GM12873 (cell line): Measurements from ENCODE around the gene EME2.
A peak's percentile ranks its signal among the peaks of the same experiment; 100 is the strongest.

Experiments used
- TF ChIP-seq, protein P1 (sequence below): IDR thresholded peaks from 2 replicates; pipeline ENCODE4 v1.5.1; 2012; ENCODE audit warnings: low read depth, mild to moderate bottlenecking, moderate library complexity, low read length, control low read depth; ENCODE audit not compliant: insufficient read depth; ENCODE audit errors: missing control alignments

The EME2 gene

DNA sequence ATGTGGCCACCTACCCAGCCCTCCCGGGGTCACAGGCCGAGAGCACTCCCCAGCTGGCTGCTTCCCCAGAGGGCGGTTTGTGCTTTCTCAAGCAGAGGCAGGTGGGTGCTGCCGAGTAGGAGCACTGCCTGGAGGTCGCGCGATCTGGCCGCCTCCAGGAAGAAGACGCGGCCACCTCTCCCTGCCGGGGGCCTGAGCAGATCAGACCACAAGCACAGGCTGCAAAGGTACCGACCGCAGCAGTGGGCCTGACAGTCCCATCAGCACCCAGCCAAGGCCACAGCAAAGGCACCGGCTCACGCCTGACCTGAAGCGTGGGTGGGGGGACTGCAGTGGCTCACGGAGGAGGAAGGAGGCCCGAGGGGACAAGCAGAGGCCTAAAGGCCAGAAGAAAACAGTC lies 36.1 kb downstream of the EME2 start:
- TF ChIP-seq, protein P1, sequence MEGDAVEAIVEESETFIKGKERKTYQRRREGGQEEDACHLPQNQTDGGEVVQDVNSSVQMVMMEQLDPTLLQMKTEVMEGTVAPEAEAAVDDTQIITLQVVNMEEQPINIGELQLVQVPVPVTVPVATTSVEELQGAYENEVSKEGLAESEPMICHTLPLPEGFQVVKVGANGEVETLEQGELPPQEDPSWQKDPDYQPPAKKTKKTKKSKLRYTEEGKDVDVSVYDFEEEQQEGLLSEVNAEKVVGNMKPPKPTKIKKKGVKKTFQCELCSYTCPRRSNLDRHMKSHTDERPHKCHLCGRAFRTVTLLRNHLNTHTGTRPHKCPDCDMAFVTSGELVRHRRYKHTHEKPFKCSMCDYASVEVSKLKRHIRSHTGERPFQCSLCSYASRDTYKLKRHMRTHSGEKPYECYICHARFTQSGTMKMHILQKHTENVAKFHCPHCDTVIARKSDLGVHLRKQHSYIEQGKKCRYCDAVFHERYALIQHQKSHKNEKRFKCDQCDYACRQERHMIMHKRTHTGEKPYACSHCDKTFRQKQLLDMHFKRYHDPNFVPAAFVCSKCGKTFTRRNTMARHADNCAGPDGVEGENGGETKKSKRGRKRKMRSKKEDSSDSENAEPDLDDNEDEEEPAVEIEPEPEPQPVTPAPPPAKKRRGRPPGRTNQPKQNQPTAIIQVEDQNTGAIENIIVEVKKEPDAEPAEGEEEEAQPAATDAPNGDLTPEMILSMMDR, result no peak

DNA sequence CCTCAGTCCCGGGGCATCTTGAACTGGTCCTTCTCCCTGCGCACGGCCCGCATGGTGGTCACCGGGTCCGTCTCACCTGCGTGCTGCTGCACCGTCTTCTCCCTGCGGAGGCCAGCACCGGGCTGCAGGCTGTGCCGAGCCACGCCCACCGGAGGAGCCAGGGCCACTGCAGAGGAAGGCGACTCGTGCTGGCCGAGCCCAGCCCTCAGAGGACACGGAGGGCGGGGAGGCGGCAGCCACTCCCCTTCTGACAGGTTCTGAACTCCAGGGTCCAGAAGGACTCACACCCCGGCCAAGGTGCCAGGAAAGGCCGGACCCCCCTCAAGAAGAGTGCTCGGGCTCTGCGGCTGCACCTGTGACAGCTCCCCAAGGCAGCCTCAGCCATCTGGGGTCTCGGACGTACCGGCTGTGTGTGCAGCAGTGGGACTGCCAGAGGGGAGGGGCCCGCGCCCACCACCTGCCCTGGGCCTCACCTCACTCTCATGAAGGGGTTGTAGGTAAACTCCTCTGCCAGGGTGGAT lies 36.7 kb downstream of the EME2 start:
- TF ChIP-seq, protein P1, result no peak

- TF ChIP-seq, protein P1, result no peak
Measured at GRCh38 chr16:1810106-1810505, 37.5 kb downstream of the EME2 start.

GRCh38 chr16:1810536-1810935 lies 37.9 kb downstream of the EME2 start:
- TF ChIP-seq, protein P1, result no peak

DNA sequence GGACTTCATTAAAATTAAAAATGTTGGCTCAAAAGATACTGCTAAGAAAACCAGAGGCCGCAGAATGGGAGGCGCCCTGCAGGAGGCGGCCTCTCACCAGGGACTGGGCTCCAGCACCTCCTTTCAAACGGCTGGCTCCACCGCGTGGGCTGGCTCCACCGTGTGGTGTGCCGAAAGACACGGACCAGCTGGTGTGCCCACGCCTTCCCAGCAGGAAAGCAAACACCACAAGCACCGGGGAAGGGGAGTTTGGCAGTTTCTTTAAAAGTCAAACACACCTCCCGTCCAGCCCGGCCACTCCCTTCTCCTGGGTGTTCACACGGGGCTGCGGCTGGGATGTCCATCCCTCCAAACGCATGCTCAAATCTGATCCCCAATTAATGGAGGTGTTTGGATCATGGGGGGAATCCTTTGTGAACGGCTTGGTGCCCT lies 40.1 kb downstream of the EME2 start:
- TF ChIP-seq, protein P1, result peak; percentile 26

DNA sequence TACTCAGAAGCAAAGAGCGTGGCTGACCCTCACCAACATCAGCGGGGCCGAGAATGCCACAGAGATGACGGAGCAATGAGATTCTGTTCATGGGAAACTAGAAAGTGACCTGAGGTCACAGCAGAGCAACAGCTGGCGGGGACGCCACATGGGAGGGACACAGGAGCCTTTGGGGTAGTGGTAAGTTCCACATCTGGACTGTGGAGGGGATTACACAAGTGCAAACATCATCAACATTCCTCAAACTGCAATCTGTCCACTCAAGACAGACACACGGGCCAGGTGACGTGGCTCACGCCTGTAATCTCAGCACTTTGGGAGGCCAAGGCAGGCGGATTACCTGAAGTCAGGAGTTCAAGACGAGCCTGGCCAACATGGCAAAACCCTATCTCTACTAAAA lies 42.9 kb downstream of the EME2 start:
- TF ChIP-seq, protein P1, result no peak

DNA sequence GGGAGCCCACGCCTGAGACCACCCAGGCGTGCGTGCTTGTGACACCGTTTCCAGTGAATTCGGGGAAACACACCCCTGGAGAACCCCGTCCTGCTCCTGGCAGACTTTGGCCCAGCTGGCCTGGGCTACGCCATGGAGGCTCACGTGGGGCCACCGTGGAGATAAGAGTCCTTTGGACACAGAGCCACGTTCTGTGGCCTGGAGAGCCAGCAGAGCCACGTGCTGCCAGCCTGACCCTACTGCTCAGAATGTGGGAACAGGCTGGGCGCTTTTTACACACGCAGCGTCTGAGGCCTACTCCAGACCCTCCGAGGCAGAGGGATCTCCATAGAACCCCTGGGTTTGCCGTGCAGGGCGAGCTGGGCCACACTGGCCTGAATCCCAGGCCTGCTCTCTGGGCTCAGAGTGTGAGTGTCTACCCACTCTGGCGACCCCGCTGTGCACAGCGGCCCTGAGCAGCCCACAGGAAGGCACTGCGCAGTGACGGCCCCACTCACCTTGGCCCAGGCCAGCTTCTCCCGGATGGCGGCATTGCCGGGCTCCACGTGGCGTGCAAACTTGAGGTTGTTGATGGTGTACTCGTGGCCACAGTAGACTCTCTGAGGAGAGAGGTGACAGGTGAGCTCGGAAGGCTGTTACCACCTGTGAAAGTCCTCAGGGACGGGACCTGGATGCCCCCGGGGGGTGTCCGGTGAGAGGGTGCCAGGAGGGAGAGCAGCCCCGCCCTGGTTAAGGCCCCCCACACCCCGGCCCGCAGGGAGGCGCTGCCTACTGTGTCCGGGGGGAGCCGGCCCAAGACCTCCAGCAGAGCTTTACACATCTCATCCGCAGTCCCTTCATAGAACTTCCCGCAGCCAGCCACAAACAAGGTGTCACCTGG lies 44.0 kb downstream of the EME2 start:
- TF ChIP-seq, protein P1, result no peak
